H1 (cell line): ENCODE results near the gene SERINC4. TPM values are rescaled to one million over a fixed set of nuclear protein-coding genes. Genes with fewer than 3 reads are reported as not detected.

Source experiments
- CTCF ChIA-PET: fragments of 300-600 bp; sonication (Branson Sonifier 250); formaldehyde crosslinking; loops from one replicate; lab custom pipeline; 2021; ENCODE audit not compliant: partially characterized antibody; lab: Charles Lee
- POLR2A ChIA-PET: fragments of 300-600 bp; sonication (Branson Sonifier 250); formaldehyde crosslinking; loops from one replicate; lab custom pipeline; 2021; ENCODE audit warnings: inconsistent platforms; ENCODE audit not compliant: partially characterized antibody; lab: Charles Lee
- DNase-seq, 2 experiments: peaks; one replicate each; pipeline versions ENCODE4 v3.0.0 to v3.0.0-alpha.2; 2010 to 2022; ENCODE audit warnings: low spot score in 2 of 2, low read depth in 1 of 2, mixed read lengths in 1 of 2
- FAIRE-seq: peaks from 2 replicates; lab custom pipeline; 2011; peaks lifted over from hg19 to GRCh38; lab: Jason Lieb, UNC
- H2AFZ ChIP-seq: 2 replicates; pipeline ENCODE4 v1.8.1; 2012; ENCODE audit warnings: low read length, inconsistent platforms
- H2AK5ac ChIP-seq: 2 replicates; pipeline ENCODE4 v1.6.1; 2013; ENCODE audit warnings: low read depth, low read length
- H2BK120ac ChIP-seq: replicated peaks from 2 replicates; pipeline ENCODE3; 2013; ENCODE audit warnings: low read depth, low read length, inconsistent platforms
- H2BK12ac ChIP-seq: 2 replicates; pipeline ENCODE4 v1.6.1; 2013; ENCODE audit warnings: low read depth, low read length
- H2BK15ac ChIP-seq: 2 replicates; pipeline ENCODE4 v1.6.1; 2013; ENCODE audit warnings: low read length
- H2BK20ac ChIP-seq: 2 replicates; pipeline ENCODE4 v1.6.1; 2013; ENCODE audit warnings: low read length
- H2BK5ac ChIP-seq: 2 replicates; pipeline ENCODE4 v1.6.1; 2013; ENCODE audit warnings: low read depth, low read length
- H3K14ac ChIP-seq: 2 replicates; pipeline ENCODE4 v1.6.1; 2013; ENCODE audit warnings: inconsistent platforms; ENCODE audit not compliant: insufficient read length
- H3K18ac ChIP-seq: 2 replicates; pipeline ENCODE4 v1.6.1; 2013; ENCODE audit warnings: low read length; ENCODE audit errors: extremely low read depth
- H3K23ac ChIP-seq: 2 replicates; pipeline ENCODE4 v1.6.1; 2013; ENCODE audit warnings: inconsistent platforms; ENCODE audit not compliant: insufficient read length
- H3K23me2 ChIP-seq: 2 replicates; pipeline ENCODE4 v1.6.1; 2013; ENCODE audit warnings: low read depth, low read length
- H3K27ac ChIP-seq: 2 replicates; pipeline ENCODE4 v1.6.1; 2011; ENCODE audit warnings: low read depth, low read length, inconsistent platforms
- H3K27me3 ChIP-seq, 4 experiments: replicated peaks in 1 of 4; 1 replicate in 1 of 4; 2 replicates in 3 of 4; pipeline versions ENCODE4 v1.6.1 to v1.8.1; 2011 to 2013; ENCODE audit warnings: low read length in 3 of 4, mild to moderate bottlenecking in 3 of 4, inconsistent platforms in 2 of 4, mixed read lengths in 2 of 4, moderate library complexity in 1 of 4; ENCODE audit not compliant: control insufficient read depth in 3 of 4, insufficient read depth in 3 of 4; ENCODE audit errors: extremely low read depth in 1 of 4
- H3K36me3 ChIP-seq, 4 experiments: 2 replicates each; pipeline versions ENCODE4 v1.6.1 to v1.8.1; 2011 to 2013; ENCODE audit warnings: mild to moderate bottlenecking in 4 of 4, low read length in 3 of 4, moderate library complexity in 2 of 4, control low read depth in 1 of 4, inconsistent platforms in 1 of 4; ENCODE audit not compliant: insufficient read depth in 4 of 4, control insufficient read depth in 2 of 4
- H3K4ac ChIP-seq: replicated peaks from 2 replicates; pipeline ENCODE3; 2013; ENCODE audit warnings: low read length, low read depth, mixed read lengths, inconsistent platforms; ENCODE audit not compliant: insufficient read length
- H3K4me1 ChIP-seq, 4 experiments: replicated peaks in 1 of 4; 1 replicate in 1 of 4; 2 replicates in 3 of 4; pipeline versions ENCODE4 v1.6.1 to v1.8.1; 2011 to 2013; ENCODE audit warnings: low read length in 3 of 4, inconsistent platforms in 2 of 4, mixed read lengths in 1 of 4; ENCODE audit not compliant: insufficient read depth in 4 of 4, control insufficient read depth in 3 of 4
- H3K4me2 ChIP-seq, 2 experiments: 2 replicates each; pipeline versions ENCODE4 v1.6.1 to v1.8.1; 2011 to 2013; ENCODE audit warnings: low read depth in 2 of 2, low read length in 2 of 2, control low read depth in 1 of 2, inconsistent platforms in 1 of 2, mild to moderate bottlenecking in 1 of 2; ENCODE audit not compliant: insufficient read depth in 1 of 2
- H3K4me3 ChIP-seq, 4 experiments: fragments of 200-600, 300-600 bp in 1 of 4; sonication (generic), shearing (Covaris generic), sonication (Bioruptor Twin) in 1 of 4; 2 replicates each; pipeline versions ENCODE4 v1.5.1 to v1.8.1; 2011 to 2016; ENCODE audit warnings: low read length in 4 of 4, low read depth in 3 of 4, control low read depth in 2 of 4, inconsistent platforms in 2 of 4, mild to moderate bottlenecking in 2 of 4, mixed read lengths in 1 of 4, moderate library complexity in 1 of 4; ENCODE audit not compliant: insufficient read depth in 2 of 4; ENCODE audit errors: extremely low read depth in 1 of 4
- H3K56ac ChIP-seq: replicated peaks from 2 replicates; pipeline ENCODE3; 2013; ENCODE audit warnings: low read depth, mild to moderate bottlenecking, mixed read lengths, low read length, inconsistent platforms; ENCODE audit not compliant: insufficient read length
- H3K79me1 ChIP-seq: 2 replicates; pipeline ENCODE4 v1.6.1; 2013; ENCODE audit warnings: low read depth, low read length, control low read depth
- H3K79me2 ChIP-seq, 2 experiments: 2 replicates each; pipeline versions ENCODE4 v1.6.1 to v1.8.1; 2012 to 2013; ENCODE audit warnings: low read length in 2 of 2, mild to moderate bottlenecking in 2 of 2, inconsistent platforms in 1 of 2; ENCODE audit not compliant: insufficient read depth in 2 of 2, control insufficient read depth in 1 of 2
- H3K9ac ChIP-seq, 4 experiments: replicated peaks in 1 of 4; 1 replicate in 1 of 4; 2 replicates in 3 of 4; pipeline versions ENCODE4 v1.6.1 to v1.8.1; 2011 to 2013; ENCODE audit warnings: low read depth in 3 of 4, low read length in 3 of 4, control low read depth in 2 of 4, mild to moderate bottlenecking in 2 of 4, moderate library complexity in 2 of 4, inconsistent platforms in 1 of 4; ENCODE audit errors: extremely low read depth in 1 of 4
- H3K9me3 ChIP-seq, 2 experiments: 2 replicates each; pipeline versions ENCODE4 v1.6.1 to v1.8.1; 2012 to 2013; ENCODE audit warnings: mild to moderate bottlenecking in 2 of 2, moderate library complexity in 2 of 2, control low read depth in 1 of 2, inconsistent platforms in 1 of 2, low read depth in 1 of 2, low read length in 1 of 2, mixed read lengths in 1 of 2; ENCODE audit not compliant: insufficient read depth in 2 of 2
- H4K20me1 ChIP-seq, 2 experiments: replicated peaks in 1 of 2; 2 replicates each; pipeline versions ENCODE3 to v1.8.1; 2011 to 2013; ENCODE audit warnings: inconsistent platforms in 2 of 2, low read length in 2 of 2, mild to moderate bottlenecking in 1 of 2; ENCODE audit not compliant: insufficient read depth in 2 of 2, control insufficient read depth in 1 of 2
- H4K5ac ChIP-seq: 2 replicates; pipeline ENCODE4 v1.6.1; 2013; ENCODE audit warnings: low read length, low read depth, mixed read lengths, inconsistent platforms; ENCODE audit not compliant: insufficient read length
- H4K8ac ChIP-seq: 2 replicates; pipeline ENCODE4 v1.8.0; 2013; ENCODE audit warnings: mild to moderate bottlenecking, moderate library complexity, low read length, inconsistent platforms; ENCODE audit not compliant: insufficient read depth; ENCODE audit errors: extremely low read depth
- H4K91ac ChIP-seq: replicated peaks from 2 replicates; pipeline ENCODE3; 2013; ENCODE audit warnings: low read length, mixed read lengths, inconsistent platforms; ENCODE audit not compliant: insufficient read length
- BRCA1 ChIP-seq: IDR thresholded peaks from 2 replicates; pipeline ENCODE4 v1.6.1; 2012; ENCODE audit warnings: low read depth, low read length, improper control_type of control experiment
- FOSL1 ChIP-seq: IDR thresholded peaks from 2 replicates; pipeline ENCODE4 v1.6.1; 2011; ENCODE audit warnings: mild to moderate bottlenecking, low read depth, low read length, moderate library complexity; ENCODE audit not compliant: insufficient read depth
- HDAC2 ChIP-seq, 2 experiments: fragments of 300-600 bp in 1 of 2; sonication (generic) in 1 of 2; IDR thresholded peaks; 2 replicates each; pipeline ENCODE4 v1.6.1; 2011 to 2012; ENCODE audit warnings: low read depth in 2 of 2, low read length in 2 of 2, mild to moderate bottlenecking in 2 of 2, moderate library complexity in 2 of 2, borderline replicate concordance in 1 of 2, inconsistent platforms in 1 of 2
- NANOG ChIP-seq: IDR thresholded peaks from 2 replicates; pipeline ENCODE4 v1.6.1; 2011; ENCODE audit warnings: low read length, low read depth, mild to moderate bottlenecking, inconsistent platforms; ENCODE audit not compliant: insufficient read depth, poor library complexity, severe bottlenecking
- polyA plus RNA-seq, 7 experiments: library from polyadenylated mRNA; depleted of rRNA in 3 of 7; stranded (reverse) in 5 of 7; unstranded in 2 of 7; fragments of >200 nt in 5 of 7; fragments of 200-250 nt in 2 of 7; gene quantifications; 1 replicate in 5 of 7; 2 replicates in 1 of 7; 4 replicates in 1 of 7; pipeline versions ENCODE4 v1.2.1 to v1.2.3, GENCODE V29; 2011 to 2013; ENCODE audit warnings: missing spikeins in 2 of 7, mixed read lengths in 2 of 7
- total RNA-seq: library from RNA; stranded (reverse); fragmentation: NEBNext Ultra II Directional; extraction: Animal tissue kit (Norgen Biotek cat#: 25700); gene quantifications from 2 replicates; pipeline ENCODE4 v1.2.1, GENCODE V29; 2021
- TF ChIP-seq, protein P1 (sequence below): IDR thresholded peaks from 2 replicates; pipeline ENCODE4 v1.6.1; 2011; ENCODE audit warnings: low read length, improper control_type of control experiment

Gene SERINC4
- total and polyA plus RNA-seq, 2 of the 8 experiments (the other 6 are each of a cell fraction or from before 2014, with no cell fraction given), result 0.08 TPM; not detected in 1

DNA sequence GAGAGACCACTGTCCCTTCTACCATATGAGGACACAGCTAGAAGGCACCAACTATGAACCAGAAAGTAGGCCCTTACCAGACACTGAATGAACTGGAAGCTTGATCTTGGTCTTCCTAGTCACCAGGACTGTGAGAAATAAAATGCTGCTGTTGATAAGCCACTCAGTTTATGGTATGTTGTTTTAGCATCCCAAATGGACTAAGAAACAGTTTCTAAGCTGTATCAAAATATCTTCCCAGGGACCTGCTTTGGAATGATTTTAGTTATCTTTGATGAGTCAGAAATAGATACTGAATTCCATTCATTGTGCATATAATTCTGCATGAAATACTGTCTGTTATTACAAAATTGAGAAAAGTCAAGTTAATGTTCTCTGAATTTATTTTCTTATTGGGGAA lies 45.4 kb upstream of the SERINC4 start:
- Histone ChIP-seq H3K27me3 (no peaks in the 10 kb centered on the region), H3K56ac (no peak overlapping the region), H2AFZ (no peak overlapping the region), H3K23me2 (no peaks in the 10 kb centered on the region), H3K18ac (no peak overlapping the region), H2BK12ac (no peak overlapping the region), H2BK20ac (no peak overlapping the region), H2BK15ac (no peak overlapping the region), H2AK5ac (no peak overlapping the region), H3K9me3 (no peaks in the 10 kb centered on the region), H3K4me1 (no peaks in the 10 kb centered on the region), H3K23ac (no peak overlapping the region), H4K91ac (no peak overlapping the region), H3K14ac (no peak overlapping the region), H3K36me3 (peaks cover 0 to 26% (median 4%) of the 10 kb centered on the region in 4 experiments; a peak in 4 of 8 replicates), H3K79me2 (no peaks in the 10 kb centered on the region), H3K4me2 (no peak overlapping the region), H2BK120ac (no peak overlapping the region), H3K9ac (no peak overlapping the region), H4K20me1 (peaks cover 0 to 3% of the 10 kb centered on the region in 2 experiments), H3K79me1 (no peaks in the 10 kb centered on the region), H4K5ac (no peak overlapping the region), H2BK5ac (no peak overlapping the region), H3K4ac (no peak overlapping the region), H3K4me3 (no peak overlapping the region), H3K27ac (no peak overlapping the region), H4K8ac (no peak overlapping the region)
- FAIRE-seq (no peak), DNase-seq (no peak)
- ChIA-PET POLR2A (no interaction called here), CTCF (no interaction called here)
- TF ChIP-seq, protein P1, sequence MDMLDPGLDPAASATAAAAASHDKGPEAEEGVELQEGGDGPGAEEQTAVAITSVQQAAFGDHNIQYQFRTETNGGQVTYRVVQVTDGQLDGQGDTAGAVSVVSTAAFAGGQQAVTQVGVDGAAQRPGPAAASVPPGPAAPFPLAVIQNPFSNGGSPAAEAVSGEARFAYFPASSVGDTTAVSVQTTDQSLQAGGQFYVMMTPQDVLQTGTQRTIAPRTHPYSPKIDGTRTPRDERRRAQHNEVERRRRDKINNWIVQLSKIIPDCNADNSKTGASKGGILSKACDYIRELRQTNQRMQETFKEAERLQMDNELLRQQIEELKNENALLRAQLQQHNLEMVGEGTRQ, result no peak
- TF ChIP-seq HDAC2 (IDR thresholded peaks at IDR 0.05; ENCODE audit: borderline replicate concordance in 1 of 2, low read depth in 2 of 2, low read length in 2 of 2), result no peak
- TF ChIP-seq BRCA1, result no peak
- no peak for TF ChIP-seq NANOG
- TF ChIP-seq FOSL1, result no peak
